ENCODE results near the gene GSE1.

Gene GSE1

DNA sequence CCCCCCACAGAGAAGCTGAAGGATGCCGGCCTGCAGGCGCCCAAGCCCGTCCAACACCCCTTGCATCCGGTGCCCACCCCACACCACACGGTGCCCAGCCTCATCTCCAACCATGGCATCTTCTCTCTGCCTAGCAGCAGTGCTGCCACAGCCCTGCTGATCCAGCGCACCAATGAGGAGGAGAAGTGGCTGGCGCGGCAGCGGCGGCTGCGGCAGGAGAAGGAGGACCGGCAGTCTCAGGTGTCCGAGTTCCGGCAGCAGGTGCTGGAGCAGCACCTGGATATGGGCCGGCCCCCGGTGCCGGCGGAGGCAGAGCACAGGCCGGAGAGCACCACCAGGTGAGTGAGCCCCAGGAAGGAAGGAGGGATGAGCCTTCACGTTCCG is 44.1 kb downstream of the GSE1 start:
- no peak for DNase-seq (ENCODE audit: low read depth)
- no peak overlapping the region for H3K4me3 ChIP-seq (ENCODE audit: low read depth, low read length)
- TF ChIP-seq, protein P1, sequence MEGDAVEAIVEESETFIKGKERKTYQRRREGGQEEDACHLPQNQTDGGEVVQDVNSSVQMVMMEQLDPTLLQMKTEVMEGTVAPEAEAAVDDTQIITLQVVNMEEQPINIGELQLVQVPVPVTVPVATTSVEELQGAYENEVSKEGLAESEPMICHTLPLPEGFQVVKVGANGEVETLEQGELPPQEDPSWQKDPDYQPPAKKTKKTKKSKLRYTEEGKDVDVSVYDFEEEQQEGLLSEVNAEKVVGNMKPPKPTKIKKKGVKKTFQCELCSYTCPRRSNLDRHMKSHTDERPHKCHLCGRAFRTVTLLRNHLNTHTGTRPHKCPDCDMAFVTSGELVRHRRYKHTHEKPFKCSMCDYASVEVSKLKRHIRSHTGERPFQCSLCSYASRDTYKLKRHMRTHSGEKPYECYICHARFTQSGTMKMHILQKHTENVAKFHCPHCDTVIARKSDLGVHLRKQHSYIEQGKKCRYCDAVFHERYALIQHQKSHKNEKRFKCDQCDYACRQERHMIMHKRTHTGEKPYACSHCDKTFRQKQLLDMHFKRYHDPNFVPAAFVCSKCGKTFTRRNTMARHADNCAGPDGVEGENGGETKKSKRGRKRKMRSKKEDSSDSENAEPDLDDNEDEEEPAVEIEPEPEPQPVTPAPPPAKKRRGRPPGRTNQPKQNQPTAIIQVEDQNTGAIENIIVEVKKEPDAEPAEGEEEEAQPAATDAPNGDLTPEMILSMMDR (IDR thresholded peaks at IDR 0.05; ENCODE audit: control insufficient read depth, extremely low read depth, insufficient read depth): no peak

DNA sequence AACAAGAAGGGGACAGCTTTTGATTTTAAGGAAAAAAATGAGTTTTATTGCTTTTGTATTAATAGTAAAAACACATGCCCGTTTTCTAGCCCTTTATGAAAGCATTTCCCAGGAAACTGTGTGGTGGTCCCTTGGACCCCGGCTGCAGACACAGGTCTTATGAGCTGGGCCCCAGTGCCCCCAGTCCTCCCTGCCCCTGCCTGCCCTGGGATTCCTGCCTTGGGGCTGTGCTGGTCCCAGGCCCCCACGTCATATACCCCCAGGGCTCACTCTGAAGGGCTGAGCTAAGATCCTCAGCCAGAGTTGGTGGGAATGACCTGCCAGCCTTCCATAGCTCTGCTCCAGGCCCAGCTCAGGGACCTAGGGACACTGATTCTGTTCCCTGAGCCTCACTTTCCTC is 44.9 kb downstream of the GSE1 start:
- DNase-seq (ENCODE audit: low read depth): no peak
- TF ChIP-seq, protein P1 (IDR thresholded peaks at IDR 0.05; ENCODE audit: control insufficient read depth, extremely low read depth, insufficient read depth): no peak
- H3K4me3 ChIP-seq (ENCODE audit: low read depth, low read length): no peak overlapping the region

DNA sequence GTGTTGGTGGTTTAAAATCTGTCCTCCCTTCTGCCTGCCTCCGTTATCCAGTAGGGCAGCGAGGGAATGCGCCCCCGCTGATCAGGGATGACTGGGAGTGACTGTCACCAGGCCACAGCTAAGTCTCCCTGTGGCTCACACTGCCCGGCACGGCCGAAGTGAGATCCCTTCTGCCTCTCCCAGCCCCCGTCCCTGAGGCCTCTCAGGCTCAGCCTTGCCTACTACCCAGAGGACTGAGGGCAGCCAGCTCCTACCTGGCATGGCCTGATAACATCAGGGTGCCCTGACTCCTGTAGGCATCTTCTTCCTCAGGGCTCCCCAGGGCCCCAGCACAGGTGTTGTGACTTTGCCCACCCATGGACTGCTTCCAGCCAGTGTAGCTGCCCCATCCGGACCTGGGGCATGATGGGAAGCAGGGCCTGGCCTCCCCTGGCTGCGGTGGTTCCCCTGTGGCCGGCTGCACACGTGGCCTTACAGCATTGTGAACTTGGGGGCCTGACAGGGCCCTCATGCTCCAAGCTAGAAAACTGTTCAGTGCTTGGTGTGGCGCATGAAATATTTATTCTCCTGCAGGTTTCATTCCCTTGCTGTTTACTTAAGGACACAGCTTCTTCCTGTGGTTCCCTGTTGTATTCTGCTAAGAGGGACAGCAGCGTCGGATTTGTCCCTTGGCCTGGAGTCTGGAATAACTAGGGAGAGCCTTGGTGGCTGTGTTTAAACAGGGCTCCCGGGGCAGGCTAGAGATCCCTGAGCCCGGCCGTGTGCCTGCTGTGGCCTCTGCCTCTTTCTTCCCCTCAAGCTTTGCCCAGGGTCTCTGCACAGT is 45.6 kb downstream of the GSE1 start:
- DNase-seq (ENCODE audit: low read depth): no peak
- H3K4me3 ChIP-seq (ENCODE audit: low read depth, low read length): no peak overlapping the region
- TF ChIP-seq, protein P1 (IDR thresholded peaks at IDR 0.05; ENCODE audit: control insufficient read depth, extremely low read depth, insufficient read depth): no peak

GRCh38 chr16:85659336-85659735 is 46.2 kb downstream of the GSE1 start:
- no peak for DNase-seq (ENCODE audit: low read depth)
- TF ChIP-seq, protein P1 (IDR thresholded peaks at IDR 0.05; ENCODE audit: control insufficient read depth, extremely low read depth, insufficient read depth): no peak
- H3K4me3 ChIP-seq (ENCODE audit: low read depth, low read length): no peak overlapping the region

GRCh38 chr16:85659805-85660511 is 46.8 kb downstream of the GSE1 start:
- TF ChIP-seq, protein P1 (IDR thresholded peaks at IDR 0.05; ENCODE audit: control insufficient read depth, extremely low read depth, insufficient read depth): peak; percentile 73
- no peak for DNase-seq (ENCODE audit: low read depth)
- no peak overlapping the region for H3K4me3 ChIP-seq (ENCODE audit: low read depth, low read length)

GRCh38 chr16:85660843-85661739 is 48.0 kb downstream of the GSE1 start:
- H3K4me3 ChIP-seq (ENCODE audit: low read depth, low read length): no peak overlapping the region
- DNase-seq (ENCODE audit: low read depth): no peak
- TF ChIP-seq, protein P1 (IDR thresholded peaks at IDR 0.05; ENCODE audit: control insufficient read depth, extremely low read depth, insufficient read depth): no peak

Measured in LNCaP clone FGC (cell line).